K562 (cell line): ENCODE data around the gene NRCAM. TPM values are rescaled to one million over a fixed set of nuclear protein-coding genes. Genes with fewer than 3 reads are reported as not detected.
A peak's percentile ranks its signal among the peaks of the same experiment; 100 is the strongest.

Source experiments
- ATAC-seq: fragments of 200-7000 bp; cut with Tn5 transposase; 3 replicates; pipeline ENCODE4 v1.9.1; 2020; ENCODE audit warnings: moderate library complexity
- BruUV-seq: library from RNA; stranded (reverse); fragments of 400-500 nt; replicated peaks from 2 replicates; lab custom pipeline; 2021; lab: Mats Ljungman, UMichigan
- CTCF ChIA-PET: fragments of 300-600 bp; formaldehyde crosslinking; extraction: SDS; loops from one replicate; lab custom pipeline; 2021; ENCODE audit warnings: low intra/inter-chr PET ratio; lab: Yijun Ruan, JAX
- POLR2A ChIA-PET: fragments of 300-600, 350-650 bp; sonication (Branson Sonifier 250); formaldehyde crosslinking; extraction: SDS; loops from one replicate; lab custom pipeline; 2021; ENCODE audit warnings: antibody characterized with exemption, inconsistent platforms; lab: Yijun Ruan, JAX
- DNase-seq, 4 experiments: peaks; one replicate each; pipeline versions ENCODE4 v3.0.0 to v3.0.0-alpha.2; 2011 to 2018; ENCODE audit warnings: low spot score in 3 of 4, mixed read lengths in 3 of 4; ENCODE audit errors: extremely low read depth in 1 of 4
- FAIRE-seq: peaks from 2 replicates; lab custom pipeline; 2011; peaks lifted over from hg19 to GRCh38; lab: Jason Lieb, UNC
- H2AFZ ChIP-seq: 2 replicates; pipeline ENCODE4 v1.6.0; 2011; ENCODE audit warnings: low read depth, low read length, control low read depth, inconsistent platforms
- H3K27ac ChIP-seq: fragments of 200-600 bp; 3 replicates; pipeline ENCODE4 v1.8.0; 2011; ENCODE audit warnings: low read depth, mild to moderate bottlenecking, control low read depth, inconsistent platforms, low read length, moderate library complexity, mixed read lengths; ENCODE audit errors: extremely low read depth
- H3K27me3 ChIP-seq, 2 experiments: fragments of 300-600 bp in 1 of 2; 2 replicates in 1 of 2; 3 replicates in 1 of 2; pipeline versions ENCODE4 v1.6.0 to v1.8.0; 2011; ENCODE audit warnings: inconsistent platforms in 2 of 2, low read length in 2 of 2, mild to moderate bottlenecking in 1 of 2, mixed read lengths in 1 of 2, moderate library complexity in 1 of 2; ENCODE audit not compliant: control insufficient read depth in 2 of 2, insufficient read depth in 2 of 2
- H3K36me3 ChIP-seq: fragments of 300-600 bp; 3 replicates; pipeline ENCODE4 v1.8.0; 2011; ENCODE audit warnings: mild to moderate bottlenecking, low read length, inconsistent platforms; ENCODE audit not compliant: control insufficient read depth, insufficient read depth
- H3K4me1 ChIP-seq, 2 experiments: fragments of 200-600 bp in 1 of 2; replicated peaks in 1 of 2; 2 replicates in 1 of 2; 3 replicates in 1 of 2; pipeline versions ENCODE4 v1.5.1 to v1.8.0; 2011; ENCODE audit warnings: inconsistent platforms in 2 of 2, low read length in 2 of 2, mild to moderate bottlenecking in 1 of 2, mixed read lengths in 1 of 2, moderate library complexity in 1 of 2; ENCODE audit not compliant: control insufficient read depth in 2 of 2, insufficient read depth in 2 of 2
- H3K4me2 ChIP-seq: 2 replicates; pipeline ENCODE4 v1.6.1; 2011; ENCODE audit warnings: low read length, control low read depth, inconsistent platforms, mixed read lengths; ENCODE audit not compliant: insufficient read depth
- H3K4me3 ChIP-seq: fragments of 200-600 bp; sonication (generic), shearing (Covaris generic); 2 replicates; pipeline ENCODE4 v1.5.1; 2016; ENCODE audit warnings: control low read depth, inconsistent platforms
- H3K79me2 ChIP-seq: fragments of 200-600 bp; 3 replicates; pipeline ENCODE4 v1.8.0; 2011; ENCODE audit warnings: low read length, inconsistent platforms; ENCODE audit not compliant: control insufficient read depth, insufficient read depth
- H3K9ac ChIP-seq, 2 experiments: 2 replicates each; pipeline versions ENCODE4 v1.6.0 to v1.6.1; 2011; ENCODE audit warnings: low read depth in 2 of 2, low read length in 2 of 2, control low read depth in 1 of 2, inconsistent platforms in 1 of 2, mild to moderate bottlenecking in 1 of 2, mixed read lengths in 1 of 2; ENCODE audit not compliant: insufficient read depth in 1 of 2
- H3K9me1 ChIP-seq: one replicate; pipeline ENCODE4 v1.6.0; 2011; ENCODE audit warnings: inconsistent platforms, mild to moderate bottlenecking, low read length, moderate library complexity; ENCODE audit not compliant: control insufficient read depth, insufficient read depth
- H3K9me3 ChIP-seq: replicated peaks from 2 replicates; pipeline ENCODE4 v1.5.1; 2011; ENCODE audit warnings: low read depth, low read length, inconsistent platforms; ENCODE audit not compliant: control insufficient read depth, insufficient read depth
- H4K20me1 ChIP-seq: replicated peaks from 2 replicates; pipeline ENCODE4 v1.6.1; 2011; ENCODE audit warnings: low read length, inconsistent platforms, mixed read lengths; ENCODE audit not compliant: control insufficient read depth, insufficient read depth
- BACH1 ChIP-seq: fragments of 200-800 bp; sonication (Bioruptor generic); IDR thresholded peaks from 2 replicates; pipeline ENCODE4 v1.6.1; 2016; ENCODE audit warnings: missing genetic modification characterization, missing compliant biosample characterization
- CEBPB ChIP-seq: fragments of 450-650 bp; IDR thresholded peaks from 2 replicates; pipeline ENCODE4 v1.6.1; 2016; ENCODE audit warnings: missing genetic modification characterization, missing compliant biosample characterization
- CEBPG ChIP-seq, 3 experiments: fragments of 200-800 bp in 1 of 3; sonication (Bioruptor generic) in 1 of 3; sonication (generic) in 1 of 3; formaldehyde crosslinking in 1 of 3; IDR thresholded peaks in 2 of 3; conservative IDR thresholded peaks in 1 of 3; 2 replicates each; pipeline versions ENCODE4 v1.6.1 to v1.8.0; 2016 to 2022; ENCODE audit warnings: missing compliant biosample characterization in 2 of 3, missing genetic modification characterization in 2 of 3, mild to moderate bottlenecking in 1 of 3, missing genetic modification reagents in 1 of 3
- SMAD2 ChIP-seq: fragments of 150-350 bp; IDR thresholded peaks from 2 replicates; pipeline ENCODE4 v1.6.1; 2014; ENCODE audit warnings: low read depth, mild to moderate bottlenecking, low read length
- TARDBP ChIP-seq: fragments of 450-650 bp; IDR thresholded peaks from 2 replicates; pipeline ENCODE4 v1.6.1; 2016
- TRIM24 ChIP-seq, 2 experiments: fragments of 450-650 bp; IDR thresholded peaks; 2 replicates each; pipeline ENCODE4 v1.6.1; 2016
- WGBS: fragments of 100-300 bp; shearing (Covaris generic); methylation state at CpG from one replicate; pipeline ENCODE4 v1.1.6; 2016; ENCODE audit warnings: low coverage, mixed read lengths; ENCODE audit not compliant: insufficient coverage; ENCODE audit errors: missing lambda C conversion rate; 5-methylcytosine and 5-hydroxymethylcytosine counted together
- in situ Hi-C: fragments of 300-500 bp; cut with MboI; formaldehyde crosslinking; loops from 4 replicates; pipeline ENCODE4 v1.15.0; 2018; ENCODE audit warnings: inconsistent platforms, mixed read lengths
- intact Hi-C: fragments of 100-400 bp; cut with micrococcal nuclease; formaldehyde crosslinking; loops from 2 replicates; pipeline ENCODE4 v1.14.2; 2022
- polyA plus RNA-seq, 8 experiments: library from polyadenylated mRNA; depleted of rRNA in 4 of 8; stranded (reverse) in 5 of 8; unstranded in 3 of 8; fragments of >200 nt; fragmentation: Nextera tagmentation in 2 of 8; fragmentation: Illumina TruSeq in 1 of 8; extraction: Ambion mirVana in 2 of 8; extraction: Trizol in 1 of 8; gene quantifications; 2 replicates each; pipeline versions ENCODE4 v1.2.1 to v1.2.3, GENCODE V29; 2011 to 2014; ENCODE audit warnings: inconsistent platforms in 1 of 8, missing spikeins in 1 of 8
- total RNA-seq, 7 experiments: library from RNA; depleted of rRNA in 6 of 7; stranded (reverse); fragments of >200 nt in 6 of 7; fragmentation: Illumina TruSeq in 2 of 7; extraction: Trizol in 2 of 7; gene quantifications; 2 replicates each; pipeline versions ENCODE4 v1.2.1 to v1.2.3, GENCODE V29; 2011 to 2021; ENCODE audit warnings: low replicate concordance in 1 of 7
- TF ChIP-seq, protein P1 (sequence below), 2 experiments: fragments of 450-650 bp in 1 of 2; sonication (generic) in 1 of 2; formaldehyde crosslinking in 1 of 2; IDR thresholded peaks in 1 of 2; conservative IDR thresholded peaks in 1 of 2; 2 replicates each; pipeline versions ENCODE4 v1.6.1 to v1.8.1; 2016 to 2023; ENCODE audit warnings: mild to moderate bottlenecking in 2 of 2, moderate library complexity in 2 of 2, inconsistent platforms in 1 of 2, missing genetic modification reagents in 1 of 2

NRCAM gene
- total and polyA plus RNA-seq, 9 of the 15 experiments (the other 6 are each of a cell fraction or from before 2014, with no cell fraction given), result 0.03 to 0.54 (median 0.12) TPM; not detected in 1

DNA sequence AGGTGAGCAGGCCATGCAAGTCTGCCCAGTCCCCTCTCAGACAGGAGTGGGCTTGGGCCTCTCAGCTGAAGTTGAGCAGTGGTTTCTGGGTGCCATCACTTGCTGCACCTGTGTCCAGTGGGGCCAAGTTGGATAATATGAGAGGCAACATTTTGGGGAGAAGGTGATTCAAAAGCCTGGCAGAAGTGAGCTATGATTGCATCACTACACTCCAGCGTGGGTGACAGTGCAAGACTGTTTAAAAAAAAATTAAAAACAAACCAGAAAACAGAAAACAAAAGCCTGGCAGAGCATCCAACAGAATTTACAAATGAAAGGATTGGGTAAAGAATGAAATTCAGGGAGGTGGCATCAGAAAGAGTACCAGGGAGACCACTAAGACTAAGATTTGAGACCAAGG lies 204.5 kb downstream of the NRCAM start:
- Histone ChIP-seq H3K27me3 (no peaks in the 10 kb centered on the region), H3K9ac (no peak overlapping the region), H3K36me3 (no peaks in the 10 kb centered on the region), H3K4me1 (peaks cover 3 to 30% of the 10 kb centered on the region in 2 experiments), H3K79me2 (no peaks in the 10 kb centered on the region), H2AFZ (peak overlapping the region; percentile 30), H4K20me1 (no peaks in the 10 kb centered on the region), H3K4me3 (no peak overlapping the region), H3K9me3 (no peaks in the 10 kb centered on the region; the same call in 1 of the 2 replicates), H3K27ac (no peak overlapping the region), H3K9me1 (no peaks in the 10 kb centered on the region), H3K4me2 (no peak overlapping the region)
- no peak for TF ChIP-seq SMAD2
- TF ChIP-seq, protein P1, sequence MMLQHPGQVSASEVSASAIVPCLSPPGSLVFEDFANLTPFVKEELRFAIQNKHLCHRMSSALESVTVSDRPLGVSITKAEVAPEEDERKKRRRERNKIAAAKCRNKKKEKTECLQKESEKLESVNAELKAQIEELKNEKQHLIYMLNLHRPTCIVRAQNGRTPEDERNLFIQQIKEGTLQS (IDR thresholded peaks at IDR 0.05), result peak; percentile 89
- TF ChIP-seq, protein P1 (CRISPR knock-in tag; conservative IDR thresholded peaks at IDR 0.05), result no peak
- 0 out of 2 replicates have a peak, but pooled peaks have one; percentile 6 for TF ChIP-seq BACH1 (tag)
- peak in 1 of 2 experiments; percentile 42; a peak in 2 of 4 replicates for TF ChIP-seq TRIM24 (IDR thresholded peaks at IDR 0.05)
- TF ChIP-seq TARDBP, result no peak
- TF ChIP-seq CEBPG (CRISPR knock-in tag; IDR thresholded peaks at IDR 0.05), result peak; percentile 63; the same call in 1 of the 2 replicates
- peak; percentile 85 to 94 for TF ChIP-seq CEBPG (tag; conservative IDR thresholded peaks at IDR 0.05 in 1 of 2, IDR thresholded peaks at IDR 0.05 in 1 of 2)
- TF ChIP-seq CEBPB (tag), result peak; percentile 83
- intact Hi-C loops (no loop called here), in situ Hi-C loops (no loop called here)
- no peak for DNase-seq
- BruUV-seq, result no TSS peak
- POLR2A ChIA-PET, result interaction anchor here (0.7 to 2.0 kb wide), 6 partner anchors 8 to 16 kb away, joined by 3 to 6 read pairs (median 4); no protein-coding TSS in a partner anchor
- ATAC-seq, result peak; percentile 43
- WGBS, result 27% methylated on average over 1 of the region's 1 CpG
- CTCF ChIA-PET, result no interaction called here
- FAIRE-seq, result no peak
